ENCODE measurements around the gene GATB.

Gene GATB

GRCh38 chr4:151667048-151667447 lies 93.8 kb downstream of the GATB start:
- ATAC-seq: peak; percentile 36; the same call in 1 of the 3 replicates
- TF ChIP-seq CSRNP3 (CRISPR knock-in tag; IDR thresholded peaks at IDR 0.05): no peak
- TF ChIP-seq ZC3H10 (CRISPR knock-in tag; IDR thresholded peaks at IDR 0.05): no peak
- TF ChIP-seq ZNF70 (CRISPR knock-in tag; IDR thresholded peaks at IDR 0.05): no peak
- no peak for TF ChIP-seq CSDC2 (CRISPR knock-in tag; IDR thresholded peaks at IDR 0.05)

- no peak for ATAC-seq
- TF ChIP-seq ZNF70 (CRISPR knock-in tag; IDR thresholded peaks at IDR 0.05) (no peak), SNAI2 (CRISPR knock-in tag; IDR thresholded peaks at IDR 0.05) (no peak), OSR1 (CRISPR knock-in tag; IDR thresholded peaks at IDR 0.05) (no peak), PATZ1 (CRISPR knock-in tag; IDR thresholded peaks at IDR 0.05; ENCODE audit: borderline replicate concordance) (no peak), CSDC2 (CRISPR knock-in tag; IDR thresholded peaks at IDR 0.05) (no peak)
These were observed 94.3 kb downstream of the GATB start for GRCh38 chr4:151666501-151666900.

- no peak for ATAC-seq
- no peak for TF ChIP-seq CSRNP3 (CRISPR knock-in tag; IDR thresholded peaks at IDR 0.05)
- no peak for TF ChIP-seq OSR1 (CRISPR knock-in tag; IDR thresholded peaks at IDR 0.05)
These were observed 95.1 kb downstream of the GATB start for GRCh38 chr4:151665785-151666127.

- TF ChIP-seq PATZ1 (CRISPR knock-in tag; IDR thresholded peaks at IDR 0.05; ENCODE audit: borderline replicate concordance): no peak
- ATAC-seq: no peak
These were observed 95.6 kb downstream of the GATB start for GRCh38 chr4:151665022-151665784.

GRCh38 chr4:151664289-151664688 lies 96.5 kb downstream of the GATB start:
- TF ChIP-seq ARNTL (CRISPR knock-in tag; IDR thresholded peaks at IDR 0.05; ENCODE audit: borderline replicate concordance, low read depth) (no peak), ZFP3 (CRISPR knock-in tag; IDR thresholded peaks at IDR 0.05) (no peak), ZFP30 (CRISPR knock-in tag; IDR thresholded peaks at IDR 0.05) (no peak), CSDC2 (CRISPR knock-in tag; IDR thresholded peaks at IDR 0.05) (no peak), BACH2 (CRISPR knock-in tag; IDR thresholded peaks at IDR 0.05; ENCODE audit: borderline replicate concordance) (no peak), ISL1 (CRISPR knock-in tag; IDR thresholded peaks at IDR 0.05) (no peak), OSR1 (CRISPR knock-in tag; IDR thresholded peaks at IDR 0.05) (no peak), CSRNP3 (CRISPR knock-in tag; IDR thresholded peaks at IDR 0.05) (no peak), ZNF70 (CRISPR knock-in tag; IDR thresholded peaks at IDR 0.05) (no peak), TSHZ2 (CRISPR knock-in tag; IDR thresholded peaks at IDR 0.05) (no peak)
- ATAC-seq: no peak
